AG04450 (cell line): ENCODE data around the gene SLC41A1. TPM values are rescaled to one million over a fixed set of nuclear protein-coding genes. Genes with fewer than 3 reads are reported as not detected.

Source experiments
- CTCF ChIA-PET: fragments of 300-600, 350-600 bp; formaldehyde crosslinking; extraction: SDS; loops from one replicate; lab custom pipeline; 2022; ENCODE audit warnings: antibody characterized with exemption, inconsistent platforms; lab: Charles Lee
- POLR2A ChIA-PET: fragments of 350-600 bp; formaldehyde crosslinking; extraction: SDS; loops from one replicate; lab custom pipeline; 2021; ENCODE audit warnings: antibody characterized with exemption, inconsistent platforms; lab: Yijun Ruan, JAX
- DNase-seq: peaks from one replicate; pipeline ENCODE4 v3.0.0-alpha.2; 2011; ENCODE audit warnings: low read depth, low spot score
- H3K27ac ChIP-seq: one replicate; pipeline ENCODE4 v1.5.1; 2012; ENCODE audit warnings: low read depth, low read length, control low read depth
- H3K27me3 ChIP-seq: one replicate; pipeline ENCODE4 v1.6.0; 2012; ENCODE audit warnings: low read length; ENCODE audit not compliant: control insufficient read depth, insufficient read depth
- H3K4me3 ChIP-seq: 2 replicates; pipeline ENCODE4 v1.5.1; 2011; ENCODE audit warnings: mild to moderate bottlenecking, low read depth, low read length, control low read depth
- H3K9me3 ChIP-seq: 2 replicates; pipeline ENCODE4 v1.5.1; 2012; ENCODE audit warnings: low read length; ENCODE audit not compliant: control insufficient read depth, insufficient read depth
- polyA plus RNA-seq: library from polyadenylated mRNA; depleted of rRNA; stranded (reverse); fragments of >200 nt; gene quantifications from 2 replicates; pipeline ENCODE4 v1.2.3, GENCODE V29; 2011
- TF ChIP-seq, protein P1 (sequence below): IDR thresholded peaks from 2 replicates; pipeline ENCODE4 v1.5.1; 2011; ENCODE audit warnings: low read depth, low read length, control low read depth, inconsistent platforms

SLC41A1 gene
- polyA plus RNA-seq, 1 experiment: 29.0 TPM

DNA sequence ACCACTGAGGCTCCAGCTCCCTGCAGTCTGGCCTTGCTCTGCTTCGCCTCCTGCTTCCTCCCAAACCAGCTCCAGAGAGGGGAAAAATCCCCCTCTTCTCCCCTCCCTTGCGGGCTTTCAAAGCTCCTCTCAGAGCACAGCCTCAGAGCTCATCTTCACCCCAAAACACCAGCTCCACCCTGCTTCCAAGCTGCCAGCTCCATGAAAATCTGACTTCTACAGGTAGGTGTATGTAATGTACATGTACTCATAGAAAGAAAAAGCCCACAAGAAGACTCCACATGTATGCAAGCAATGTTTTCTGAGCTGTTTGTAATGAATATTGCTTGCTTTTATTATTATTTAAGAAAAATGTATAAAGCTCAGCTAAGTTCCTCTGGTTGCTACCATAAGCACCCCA, 8.4 kb downstream of the SLC41A1 start:
- no peaks in the 10 kb centered on the region for H3K27me3 ChIP-seq
- ChIA-PET CTCF (interaction anchor here (0.7 to 1.4 kb wide), 4 partner anchors 11 to 173 kb away, joined by 3 to 7 read pairs (median 4); no protein-coding TSS in a partner anchor), POLR2A (interaction anchor here (0.6 kb wide), 1 partner anchor 63 kb away, joined by 5 read pairs; no protein-coding TSS in a partner anchor)
- H3K27ac ChIP-seq: no peak overlapping the region
- H3K9me3 ChIP-seq: no peaks in the 10 kb centered on the region
- no peak for DNase-seq
- no peak overlapping the region for H3K4me3 ChIP-seq
- TF ChIP-seq, protein P1, sequence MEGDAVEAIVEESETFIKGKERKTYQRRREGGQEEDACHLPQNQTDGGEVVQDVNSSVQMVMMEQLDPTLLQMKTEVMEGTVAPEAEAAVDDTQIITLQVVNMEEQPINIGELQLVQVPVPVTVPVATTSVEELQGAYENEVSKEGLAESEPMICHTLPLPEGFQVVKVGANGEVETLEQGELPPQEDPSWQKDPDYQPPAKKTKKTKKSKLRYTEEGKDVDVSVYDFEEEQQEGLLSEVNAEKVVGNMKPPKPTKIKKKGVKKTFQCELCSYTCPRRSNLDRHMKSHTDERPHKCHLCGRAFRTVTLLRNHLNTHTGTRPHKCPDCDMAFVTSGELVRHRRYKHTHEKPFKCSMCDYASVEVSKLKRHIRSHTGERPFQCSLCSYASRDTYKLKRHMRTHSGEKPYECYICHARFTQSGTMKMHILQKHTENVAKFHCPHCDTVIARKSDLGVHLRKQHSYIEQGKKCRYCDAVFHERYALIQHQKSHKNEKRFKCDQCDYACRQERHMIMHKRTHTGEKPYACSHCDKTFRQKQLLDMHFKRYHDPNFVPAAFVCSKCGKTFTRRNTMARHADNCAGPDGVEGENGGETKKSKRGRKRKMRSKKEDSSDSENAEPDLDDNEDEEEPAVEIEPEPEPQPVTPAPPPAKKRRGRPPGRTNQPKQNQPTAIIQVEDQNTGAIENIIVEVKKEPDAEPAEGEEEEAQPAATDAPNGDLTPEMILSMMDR: no peak

DNA sequence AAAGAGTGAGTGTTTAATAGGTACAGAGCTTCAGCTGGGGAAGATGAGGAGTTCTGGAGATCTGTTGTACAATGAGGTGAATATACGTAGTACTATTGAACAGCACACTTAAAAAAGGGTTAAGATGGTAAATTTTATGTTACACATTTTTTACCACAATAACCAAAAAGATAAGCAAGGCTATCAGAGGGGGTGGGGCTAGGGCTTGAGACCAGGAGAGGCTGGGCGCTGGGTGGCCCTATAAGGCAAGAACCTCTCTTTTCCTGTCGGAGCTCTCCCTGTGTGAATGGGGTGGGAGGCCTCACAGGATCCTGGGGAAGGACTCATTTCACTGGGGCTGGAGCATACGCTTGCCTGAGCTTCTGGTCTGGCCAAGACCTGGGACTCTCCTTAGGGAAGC, 9.0 kb downstream of the SLC41A1 start:
- no peak for DNase-seq
- ChIA-PET CTCF (interaction anchor here (1.4 kb wide), 1 partner anchor 12 kb away, joined by 7 read pairs; no protein-coding TSS in a partner anchor), POLR2A (no interaction called here)
- Histone ChIP-seq H3K27me3 (no peaks in the 10 kb centered on the region), H3K27ac (no peak overlapping the region), H3K9me3 (no peaks in the 10 kb centered on the region), H3K4me3 (no peak overlapping the region)
- TF ChIP-seq, protein P1: no peak

DNA sequence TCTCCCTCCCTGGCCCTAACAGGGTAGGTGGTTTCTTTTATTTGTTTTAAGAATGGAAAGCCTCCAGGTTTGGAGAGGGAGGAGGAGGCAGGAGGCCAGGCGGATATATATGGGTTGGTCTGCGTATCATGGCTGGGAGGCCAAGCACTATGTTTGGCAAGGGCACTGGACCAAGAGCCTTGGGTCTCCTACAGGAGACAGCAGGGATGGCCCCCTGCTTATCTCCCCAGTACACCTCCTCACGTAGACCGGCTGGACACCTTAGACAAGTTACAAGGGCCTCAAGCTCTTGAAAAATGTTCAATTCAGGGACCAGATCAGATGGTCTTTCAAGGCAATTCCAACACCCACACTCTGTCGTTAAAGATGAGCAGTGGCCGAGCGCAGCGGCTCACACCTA, 10.9 kb downstream of the SLC41A1 start:
- POLR2A ChIA-PET: interaction anchor here (0.8 kb wide), 1 partner anchor 53 kb away, joined by 3 read pairs; no protein-coding TSS in a partner anchor
- CTCF ChIA-PET: interaction anchor here (0.7 to 1.1 kb wide), 3 partner anchors 9 to 175 kb away, joined by 3 read pairs; no protein-coding TSS in a partner anchor
- DNase-seq: no peak
- no peak overlapping the region for H3K4me3 ChIP-seq
- H3K27me3 ChIP-seq: no peaks in the 10 kb centered on the region
- H3K9me3 ChIP-seq: no peaks in the 10 kb centered on the region
- H3K27ac ChIP-seq: no peak overlapping the region
- TF ChIP-seq, protein P1: no peak

DNA sequence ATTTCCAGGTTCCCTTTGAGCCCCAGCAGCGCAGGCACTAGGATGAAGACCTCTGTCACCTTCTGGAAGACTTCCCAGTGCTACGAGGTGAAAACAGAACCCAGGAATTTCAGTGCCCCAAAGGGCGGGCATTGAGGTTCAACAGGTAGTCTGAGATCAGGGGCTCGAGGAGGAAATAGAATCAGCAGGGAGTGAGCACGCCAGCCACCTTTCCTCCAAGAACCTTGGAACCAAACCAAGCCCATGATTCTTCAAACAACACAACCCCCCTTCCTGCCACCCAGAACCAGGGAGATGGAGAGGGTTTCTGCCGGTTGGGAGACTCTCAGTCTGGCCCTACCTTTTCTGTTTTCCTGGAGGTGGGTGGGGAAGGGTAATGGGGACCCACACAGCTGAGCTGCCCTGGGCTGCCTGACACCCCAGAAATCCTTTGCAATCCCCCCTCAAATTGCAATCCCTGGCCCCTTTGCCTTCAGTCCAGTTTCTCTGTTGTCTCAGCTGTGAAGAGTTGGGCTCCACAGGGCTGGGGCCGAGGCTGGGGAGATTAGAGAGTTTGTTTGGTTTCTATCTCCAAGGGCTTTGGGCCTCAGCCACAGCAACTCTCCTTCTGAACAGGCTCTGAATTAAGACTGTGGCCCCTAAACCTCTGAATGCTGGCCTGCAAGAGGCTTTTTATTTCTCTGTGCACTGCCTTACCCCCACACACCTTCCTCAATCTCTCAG, 11.9 kb downstream of the SLC41A1 start:
- Histone ChIP-seq H3K4me3 (no peak overlapping the region), H3K27ac (peak overlapping the region; percentile 21), H3K27me3 (no peaks in the 10 kb centered on the region), H3K9me3 (no peaks in the 10 kb centered on the region)
- TF ChIP-seq, protein P1: no peak
- POLR2A ChIA-PET: no interaction called here
- CTCF ChIA-PET: interaction anchor here (1.0 to 1.1 kb wide), 2 partner anchors 10 to 176 kb away, joined by 3 read pairs; no protein-coding TSS in a partner anchor
- no peak for DNase-seq

DNA sequence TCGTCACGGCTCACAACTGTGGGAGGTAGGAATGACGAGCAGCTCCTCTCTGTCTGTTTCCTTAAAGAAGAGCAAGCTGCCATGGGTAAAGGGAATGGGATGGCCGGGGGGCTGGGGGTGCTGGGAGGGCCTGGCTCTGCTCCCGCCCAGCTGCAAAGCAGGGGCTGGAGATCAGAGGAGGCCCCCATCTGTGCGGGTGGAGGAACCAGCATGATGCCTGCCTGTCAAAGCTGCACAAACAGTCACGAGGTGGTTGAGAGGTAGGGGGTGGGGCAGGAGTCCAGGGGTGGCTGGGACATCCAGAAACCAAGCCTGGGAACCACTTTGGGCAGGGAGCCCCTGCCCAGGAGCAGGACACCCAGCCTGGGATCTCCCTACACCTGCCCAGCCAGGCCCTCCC, 12.6 kb downstream of the SLC41A1 start:
- CTCF ChIA-PET: interaction anchor here (1.3 kb wide), 1 partner anchor 9 kb away, joined by 3 read pairs; no protein-coding TSS in a partner anchor
- no peak overlapping the region for H3K4me3 ChIP-seq
- no peak for DNase-seq
- no peak overlapping the region for H3K27ac ChIP-seq
- H3K27me3 ChIP-seq: no peaks in the 10 kb centered on the region
- POLR2A ChIA-PET: no interaction called here
- TF ChIP-seq, protein P1: no peak
- no peaks in the 10 kb centered on the region for H3K9me3 ChIP-seq
